GM13976 (cell line): ENCODE results near the gene TBC1D22A.

ENCODE experiments used
- DNase-seq: peaks from one replicate; pipeline ENCODE4 v3.0.0; 2012; ENCODE audit warnings: low spot score
- in situ Hi-C: fragments of 300-500 bp; cut with MboI; formaldehyde crosslinking; loops from one replicate; pipeline ENCODE4 v1.12.0; 2022; ENCODE audit warnings: low sequenced_read_pairs, mixed read lengths, inconsistent platforms; ENCODE audit not compliant: unreplicated experiment
- TF ChIP-seq, protein P1 (sequence below): IDR thresholded peaks from 2 replicates; pipeline ENCODE4 v1.5.1; 2012; ENCODE audit warnings: borderline replicate concordance, mild to moderate bottlenecking; ENCODE audit not compliant: insufficient read depth; ENCODE audit errors: extremely low read depth, missing control alignments, control extremely low read depth

Gene TBC1D22A

DNA sequence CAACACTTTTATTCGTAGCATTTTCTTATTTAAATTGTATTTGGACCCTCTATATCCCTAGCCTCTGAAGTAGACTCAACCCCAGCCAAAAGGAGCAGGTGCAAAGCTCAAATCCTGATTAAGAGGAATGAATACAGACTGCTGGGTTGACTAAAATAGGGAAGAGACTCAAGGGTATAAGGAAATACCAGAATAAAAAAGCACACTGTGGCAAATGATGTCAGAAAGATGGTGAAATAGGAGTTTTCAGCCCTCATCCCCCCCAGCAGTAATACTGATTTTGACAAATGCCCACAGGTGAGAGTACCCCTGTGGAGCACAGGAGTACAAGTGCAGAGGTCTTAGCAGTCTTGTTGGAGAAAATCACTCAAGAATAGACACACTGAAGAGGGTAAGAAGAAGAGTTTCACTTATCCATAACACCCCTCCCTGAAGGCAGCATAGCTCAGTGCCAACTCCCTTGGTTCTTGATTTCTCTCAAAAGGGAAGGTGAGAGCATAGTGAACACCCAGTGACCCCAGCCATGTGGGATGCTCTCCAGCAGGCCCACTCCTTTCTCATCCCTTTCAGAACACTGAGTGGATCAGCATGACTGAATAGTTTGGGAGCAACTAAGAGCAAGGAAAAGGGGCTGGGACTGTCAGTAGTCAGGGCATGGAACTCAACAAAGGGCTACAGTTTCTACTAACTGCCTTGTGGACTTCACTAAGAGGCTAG is 71.7 kb downstream of the TBC1D22A start:
- in situ Hi-C loops = no loop called here
- TF ChIP-seq, protein P1, sequence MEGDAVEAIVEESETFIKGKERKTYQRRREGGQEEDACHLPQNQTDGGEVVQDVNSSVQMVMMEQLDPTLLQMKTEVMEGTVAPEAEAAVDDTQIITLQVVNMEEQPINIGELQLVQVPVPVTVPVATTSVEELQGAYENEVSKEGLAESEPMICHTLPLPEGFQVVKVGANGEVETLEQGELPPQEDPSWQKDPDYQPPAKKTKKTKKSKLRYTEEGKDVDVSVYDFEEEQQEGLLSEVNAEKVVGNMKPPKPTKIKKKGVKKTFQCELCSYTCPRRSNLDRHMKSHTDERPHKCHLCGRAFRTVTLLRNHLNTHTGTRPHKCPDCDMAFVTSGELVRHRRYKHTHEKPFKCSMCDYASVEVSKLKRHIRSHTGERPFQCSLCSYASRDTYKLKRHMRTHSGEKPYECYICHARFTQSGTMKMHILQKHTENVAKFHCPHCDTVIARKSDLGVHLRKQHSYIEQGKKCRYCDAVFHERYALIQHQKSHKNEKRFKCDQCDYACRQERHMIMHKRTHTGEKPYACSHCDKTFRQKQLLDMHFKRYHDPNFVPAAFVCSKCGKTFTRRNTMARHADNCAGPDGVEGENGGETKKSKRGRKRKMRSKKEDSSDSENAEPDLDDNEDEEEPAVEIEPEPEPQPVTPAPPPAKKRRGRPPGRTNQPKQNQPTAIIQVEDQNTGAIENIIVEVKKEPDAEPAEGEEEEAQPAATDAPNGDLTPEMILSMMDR = no peak

DNA sequence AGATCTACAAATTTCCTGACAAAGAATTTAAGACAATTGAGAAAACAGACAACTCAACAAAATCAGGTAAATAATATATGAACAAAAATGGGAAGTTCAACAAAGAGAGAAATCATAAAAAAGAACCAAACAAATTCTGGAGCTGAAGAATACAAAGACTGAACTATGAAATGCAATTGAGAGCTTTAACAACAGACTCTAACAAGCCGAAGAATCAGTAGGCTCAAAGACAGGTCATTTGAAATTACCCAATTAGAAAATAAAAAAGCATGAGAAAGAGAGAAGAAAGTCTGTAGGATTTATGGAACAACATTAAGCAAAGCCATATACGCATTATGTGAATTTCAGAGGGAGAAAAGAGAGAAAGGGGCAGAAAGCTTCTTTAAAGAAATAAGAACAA is 72.8 kb downstream of the TBC1D22A start:
- TF ChIP-seq, protein P1 = no peak
- in situ Hi-C loops = no loop called here
- DNase-seq = no peak

More for the DNA sequence above, 71.7 kb downstream of the TBC1D22A start:
- no peak for DNase-seq

DNA sequence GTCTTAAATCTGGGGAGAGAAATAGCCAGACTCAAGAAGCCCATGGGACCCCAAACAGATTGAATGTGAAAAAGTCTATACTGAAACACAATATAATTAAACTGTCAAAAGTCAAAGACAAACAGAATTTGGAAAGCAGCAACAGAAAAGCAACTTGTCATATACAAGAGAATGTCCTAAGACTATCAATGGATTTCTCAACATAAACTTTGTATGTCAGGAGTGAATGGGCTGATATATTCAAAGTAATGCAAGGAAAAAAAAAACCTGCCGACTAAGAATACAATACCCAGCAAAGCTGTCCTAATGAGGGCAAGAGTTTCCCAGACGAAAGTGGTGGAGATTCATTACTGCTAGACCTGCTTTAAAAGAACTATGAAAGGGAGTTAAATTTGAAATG is 73.2 kb downstream of the TBC1D22A start:
- in situ Hi-C loops = no loop called here
- TF ChIP-seq, protein P1 = no peak
- DNase-seq = no peak

DNA sequence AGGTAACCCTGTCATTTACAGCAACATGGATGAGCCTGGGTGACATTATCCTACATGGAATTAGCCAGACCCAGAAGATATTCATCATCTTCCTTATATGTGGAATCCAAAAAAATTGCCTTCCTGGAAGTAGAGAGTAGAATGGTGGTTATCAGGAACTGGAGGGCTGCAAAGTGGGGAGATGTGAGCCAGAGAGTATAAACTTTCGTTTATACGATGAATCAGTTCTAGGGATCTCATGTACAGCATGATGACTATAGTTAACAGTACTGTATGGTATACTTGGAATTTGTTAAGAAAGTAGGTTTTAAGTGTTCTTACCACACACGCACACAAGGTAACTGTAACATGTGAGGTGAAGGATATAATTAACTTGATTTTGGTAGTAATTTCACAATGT is 79.1 kb downstream of the TBC1D22A start:
- DNase-seq = no peak
- in situ Hi-C loops = no loop called here
- TF ChIP-seq, protein P1 = no peak

DNA sequence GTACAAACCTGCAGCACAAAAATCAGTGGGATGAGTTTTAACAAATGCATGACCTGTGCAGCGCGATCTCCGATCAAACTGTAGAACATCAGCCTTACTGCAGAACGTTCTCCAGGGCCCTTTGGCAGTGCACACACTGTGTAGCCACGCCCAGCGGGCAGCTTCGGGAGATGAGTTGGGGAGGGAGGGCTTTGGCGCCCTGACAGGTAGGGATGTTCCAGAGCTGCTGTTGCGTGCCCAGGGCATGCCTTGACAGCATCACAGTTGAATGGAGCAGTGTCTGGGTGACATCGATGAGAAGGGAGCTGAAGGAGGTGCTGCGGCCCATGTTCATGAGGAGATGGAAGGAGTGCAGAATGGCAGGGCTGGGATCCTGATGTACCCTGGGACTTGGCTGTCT is 80.2 kb downstream of the TBC1D22A start:
- DNase-seq = no peak
- in situ Hi-C loops = no loop called here
- TF ChIP-seq, protein P1 = no peak

DNA sequence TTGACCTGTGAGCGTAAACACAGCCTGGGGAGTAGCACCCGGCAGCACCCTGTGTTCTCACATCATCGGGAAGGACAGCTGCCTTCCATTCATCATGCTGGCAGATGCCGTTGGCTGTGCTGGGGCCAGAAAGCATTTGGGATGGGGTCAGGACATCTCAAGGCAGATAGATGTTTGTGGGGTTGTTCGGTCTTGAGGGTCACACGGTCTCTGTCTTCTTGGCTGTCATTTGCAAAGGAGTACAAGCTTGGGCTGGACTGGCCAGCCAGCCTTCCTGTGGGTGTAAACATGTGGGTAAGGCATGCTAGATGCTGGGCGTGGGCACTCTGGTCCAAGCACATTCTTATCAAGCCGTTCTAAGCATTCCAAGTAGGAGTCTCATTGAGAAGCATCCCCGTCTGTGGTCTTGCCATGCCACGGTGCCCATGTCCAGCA is 81.4 kb downstream of the TBC1D22A start:
- no peak for DNase-seq
- TF ChIP-seq, protein P1 = no peak
- in situ Hi-C loops = no loop called here
